Right renal pelvis (tissue), 4 donors: Measurements from ENCODE around the gene TMEM156. TPM values are rescaled to one million over a fixed set of nuclear protein-coding genes. Genes with fewer than 3 reads are reported as not detected.
"Not testable (repeated sequence)": the region's sequence is repeated elsewhere in the genome, so short reads cannot be mapped to it uniquely, and the experiment has no call there.

Source experiments
- DNase-seq, 4 donors: peaks; one replicate each; pipeline ENCODE4 v3.0.0-alpha.2; 2013; ENCODE audit warnings: low read depth in 4 of 4, low spot score in 3 of 4, missing footprints in 1 of 4
- polyA plus RNA-seq, 4 donors: library from polyadenylated mRNA; unstranded; fragments of 120-200 nt; gene quantifications; one replicate each; pipeline ENCODE4 v1.2.1, GENCODE V29; 2013; ENCODE audit not compliant: insufficient read length in 4 of 4

Gene TMEM156
- polyA plus RNA-seq, 4 donors, result 3.5 to 4.8 (median 4.0) TPM

GRCh38 chr4:38995660-38996005, 36.6 kb downstream of the TMEM156 start:
- DNase-seq, result no peak

- no peak for DNase-seq
These were observed 38.1 kb downstream of the TMEM156 start for GRCh38 chr4:38994135-38994534.

DNA sequence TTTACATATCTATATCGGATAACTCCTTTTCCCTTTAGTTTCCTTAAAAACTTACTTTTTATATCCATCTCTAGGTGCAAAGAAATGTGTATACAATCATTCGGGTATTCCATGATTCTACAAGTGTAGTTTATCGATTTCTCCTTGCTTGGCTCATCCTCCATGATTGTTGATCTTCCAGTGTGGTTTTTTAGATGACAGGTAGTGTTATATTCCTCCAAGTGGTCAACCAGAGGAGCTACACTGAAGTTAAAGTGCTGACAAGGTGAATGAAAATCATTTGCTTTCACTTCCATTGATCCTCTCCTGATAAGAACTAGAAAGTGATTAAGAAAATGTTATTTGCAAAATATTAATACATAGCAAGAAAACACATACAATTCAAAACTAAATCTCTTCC, 38.5 kb downstream of the TMEM156 start:
- DNase-seq, result no peak

- DNase-seq, result no peak
These were observed 42.0 kb downstream of the TMEM156 start for GRCh38 chr4:38990241-38990640.

GRCh38 chr4:38989487-38989886, 42.7 kb downstream of the TMEM156 start:
- no peak for DNase-seq

DNA sequence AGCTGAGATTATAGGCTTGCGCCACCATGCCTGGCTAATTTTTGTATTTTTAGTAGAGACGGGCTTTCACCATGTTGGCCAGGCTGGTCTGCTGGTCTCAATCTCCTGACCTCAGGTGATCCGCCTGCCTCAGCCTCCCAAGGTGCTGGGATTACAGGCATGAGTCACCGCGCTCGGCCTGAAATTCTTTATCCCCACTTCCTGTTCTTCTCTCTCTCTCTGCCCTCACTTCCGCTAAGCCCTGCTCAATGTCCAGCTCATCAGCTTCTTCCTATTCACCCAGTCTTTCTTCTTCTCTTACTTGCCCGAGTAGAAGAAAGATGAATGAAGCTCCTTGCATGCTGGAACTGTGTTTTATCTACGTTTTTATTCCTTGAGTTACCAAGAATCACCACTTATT, 43.9 kb downstream of the TMEM156 start:
- not testable (repeated sequence) for DNase-seq

GRCh38 chr4:38987491-38987890, 44.7 kb downstream of the TMEM156 start:
- DNase-seq, result no peak

- DNase-seq, result no peak
These were observed 46.7 kb downstream of the TMEM156 start for GRCh38 chr4:38985410-38986100.

DNA sequence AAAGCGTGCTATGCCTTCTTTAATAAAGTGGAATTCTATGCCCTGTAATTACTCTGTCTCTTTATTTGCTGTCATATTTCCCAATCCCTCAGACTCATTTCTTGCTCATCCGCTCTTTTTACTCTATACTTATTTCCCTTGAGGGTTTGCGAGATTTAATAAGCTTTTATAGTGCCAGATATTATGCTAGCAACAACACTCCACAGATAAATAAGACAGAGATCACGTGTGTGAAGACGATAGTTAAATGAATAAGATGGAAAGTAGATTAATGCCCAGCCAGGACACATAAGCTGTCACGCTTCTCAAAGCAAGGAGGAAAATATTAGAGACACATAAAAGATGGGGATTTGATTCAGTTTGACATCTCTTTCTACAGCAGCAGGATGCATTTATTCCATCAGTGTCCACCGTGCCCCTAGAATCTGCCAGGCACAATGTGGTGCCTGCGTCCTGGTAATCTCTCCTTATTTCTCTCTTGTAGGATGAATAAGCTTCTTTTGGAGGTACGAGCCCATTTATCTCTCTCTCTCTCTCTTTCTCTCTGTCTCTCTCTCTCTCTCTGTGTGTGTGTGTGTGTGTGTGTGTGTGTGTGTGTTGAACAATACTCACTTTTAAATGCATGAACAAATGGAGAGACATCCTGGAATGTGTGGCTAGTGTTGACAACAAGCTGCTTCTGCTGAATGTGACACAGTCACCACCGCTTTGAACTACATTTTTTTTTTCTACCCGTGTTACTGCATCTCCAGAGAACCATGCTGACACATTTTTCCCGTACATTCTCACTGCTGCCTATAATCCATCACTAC, 48.2 kb downstream of the TMEM156 start:
- DNase-seq, result no peak

DNA sequence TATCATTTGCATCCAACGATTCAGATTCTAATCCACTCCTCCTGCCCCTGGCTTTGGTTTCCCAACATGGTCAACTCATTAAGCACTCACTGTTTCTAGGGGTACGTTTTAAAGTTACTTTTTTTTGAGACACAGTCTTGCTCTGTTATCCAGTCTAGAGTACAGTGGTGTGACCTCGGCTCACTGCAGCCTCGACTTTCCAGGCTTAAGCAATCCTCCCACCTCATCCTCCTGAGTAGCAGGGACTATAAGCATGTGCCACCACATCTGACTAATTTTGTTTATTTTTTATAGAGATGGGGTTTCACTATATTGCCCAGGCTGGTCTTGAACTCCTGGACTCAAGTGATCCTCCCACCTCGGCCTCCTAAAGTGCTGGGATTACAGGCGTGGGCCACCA, 48.9 kb downstream of the TMEM156 start:
- no peak for DNase-seq

GRCh38 chr4:38982361-38983095, 49.7 kb downstream of the TMEM156 start:
- no peak for DNase-seq

GRCh38 chr4:38980903-38981676, 51.1 kb downstream of the TMEM156 start:
- no peak for DNase-seq

DNA sequence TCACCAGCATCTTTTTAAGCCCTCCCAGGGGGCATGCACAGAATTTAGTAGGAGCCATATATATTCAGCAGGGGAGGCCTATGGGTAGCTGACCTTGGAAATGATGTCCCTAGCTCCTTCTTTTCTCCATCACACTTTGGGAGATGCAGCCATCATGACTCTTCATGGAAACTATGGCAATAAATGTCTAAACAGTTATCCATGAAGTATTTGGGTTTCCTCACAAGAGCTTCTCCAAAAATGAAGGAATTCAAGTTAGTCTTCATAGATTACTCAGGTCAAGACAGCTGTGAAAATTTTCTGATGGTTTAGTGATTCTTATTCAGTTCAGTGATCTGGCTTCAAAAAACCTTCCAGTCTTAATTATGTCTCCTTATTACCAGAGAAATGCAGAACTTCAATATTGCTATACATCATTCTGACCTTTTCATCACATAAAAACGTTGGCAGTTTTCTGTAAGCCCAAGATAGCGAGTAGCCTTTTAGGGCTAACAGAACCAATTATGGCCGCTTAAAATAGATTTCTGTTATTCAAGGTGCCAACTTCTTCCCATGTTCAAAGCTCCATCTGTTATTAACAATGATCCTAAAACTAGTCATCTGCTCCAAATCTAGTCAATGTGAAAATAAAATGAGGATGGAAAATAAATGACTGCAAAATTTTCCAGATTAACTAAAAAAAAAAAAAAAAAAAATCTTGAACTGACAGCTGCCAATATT, 52.5 kb downstream of the TMEM156 start:
- no peak for DNase-seq

- DNase-seq, result no peak
These were observed 53.1 kb downstream of the TMEM156 start for GRCh38 chr4:38979081-38979480.

- no peak for DNase-seq
These were observed 55.9 kb downstream of the TMEM156 start for GRCh38 chr4:38976308-38976707.

GRCh38 chr4:38968668-38969067, 63.5 kb downstream of the TMEM156 start:
- no peak for DNase-seq

- DNase-seq, result no peak
These were observed 64.7 kb downstream of the TMEM156 start for GRCh38 chr4:38967260-38968095.

DNA sequence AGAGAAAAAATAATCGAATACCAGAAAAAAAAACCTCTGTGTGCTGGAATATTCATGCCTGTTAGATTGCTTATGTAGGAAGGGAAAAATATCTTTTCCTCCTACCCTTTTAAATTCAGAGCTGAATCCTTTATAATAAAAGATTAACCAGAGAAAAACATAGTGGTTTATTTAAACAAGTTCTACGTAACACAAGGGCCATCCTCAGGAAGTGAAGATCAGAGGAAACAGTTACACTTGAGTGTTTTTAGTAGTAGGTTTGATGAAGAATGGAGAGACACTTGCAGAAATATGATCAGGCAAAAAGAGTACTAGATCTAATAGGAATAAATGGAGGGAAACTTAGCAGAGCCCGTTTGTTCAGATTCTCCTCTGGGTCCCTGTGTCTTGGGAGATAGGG, 66.3 kb downstream of the TMEM156 start:
- DNase-seq, result no peak
